Germinal center (tissue), 1 donor: ENCODE measurements around the gene PDLIM5.
"Not testable (repeated sequence)": the region's sequence is repeated elsewhere in the genome, so short reads cannot be mapped to it uniquely, and the experiment has no call there.

ENCODE experiments used
- DNase-seq: peaks from one replicate; pipeline ENCODE4 v3.0.0; 2012; ENCODE audit warnings: mixed read lengths, low spot score

PDLIM5 gene

DNA sequence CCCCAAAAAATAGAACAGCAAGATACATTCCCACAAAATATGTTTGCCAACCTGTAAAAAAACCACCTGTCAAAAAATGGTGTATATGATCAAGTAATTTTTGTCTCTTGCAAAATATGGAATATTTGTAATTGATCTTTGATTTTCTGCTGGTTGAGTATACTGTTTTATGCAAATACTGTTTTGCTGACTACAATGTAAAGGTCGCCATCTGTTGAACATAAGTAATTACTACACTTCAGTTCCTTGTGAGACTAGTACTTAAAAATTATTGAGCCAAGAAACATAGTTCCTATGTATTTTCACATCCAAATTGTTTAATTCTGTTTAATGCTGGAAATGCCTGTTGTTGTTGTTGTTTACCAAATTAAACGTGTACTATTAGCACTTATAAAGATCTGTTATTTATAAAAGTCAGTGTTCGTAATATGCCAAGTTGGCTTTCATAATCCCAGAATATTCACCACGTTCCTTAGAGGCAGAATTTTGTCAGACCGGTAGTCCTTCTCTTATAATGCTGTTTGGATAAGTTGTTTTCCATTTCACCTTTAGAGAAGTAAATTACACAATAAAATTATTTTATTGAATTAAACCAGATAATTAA, 144.2 kb downstream of the PDLIM5 start:
- peak; percentile 29 for DNase-seq

DNA sequence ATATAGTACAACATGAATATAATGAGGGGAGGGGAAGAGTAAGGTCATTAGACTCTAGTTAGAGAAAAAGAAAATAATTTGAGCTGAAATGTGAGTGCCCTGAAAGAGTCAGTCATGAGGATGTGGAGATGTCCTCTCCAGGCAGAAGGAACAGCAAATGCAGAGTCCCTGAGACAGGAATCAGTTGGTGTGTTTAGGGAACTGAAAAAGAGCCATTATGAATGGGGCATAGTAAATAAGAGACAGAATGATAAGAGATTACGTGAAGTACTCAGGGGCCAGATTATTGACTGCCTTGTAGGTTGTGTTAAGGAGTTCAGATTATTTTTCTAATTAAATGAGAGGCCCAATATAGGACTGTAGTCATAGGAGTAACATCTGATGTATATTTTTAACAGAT, 147.0 kb downstream of the PDLIM5 start:
- DNase-seq: no peak

GRCh38 chr4:94603170-94603747, 151.5 kb downstream of the PDLIM5 start:
- no peak for DNase-seq

- DNase-seq: no peak
Measured at GRCh38 chr4:94605241-94605805, 153.6 kb downstream of the PDLIM5 start.

- DNase-seq: no peak
Measured at GRCh38 chr4:94610145-94610544, 158.4 kb downstream of the PDLIM5 start.

- DNase-seq: no peak
Measured at GRCh38 chr4:94613248-94613647, 161.5 kb downstream of the PDLIM5 start.

DNA sequence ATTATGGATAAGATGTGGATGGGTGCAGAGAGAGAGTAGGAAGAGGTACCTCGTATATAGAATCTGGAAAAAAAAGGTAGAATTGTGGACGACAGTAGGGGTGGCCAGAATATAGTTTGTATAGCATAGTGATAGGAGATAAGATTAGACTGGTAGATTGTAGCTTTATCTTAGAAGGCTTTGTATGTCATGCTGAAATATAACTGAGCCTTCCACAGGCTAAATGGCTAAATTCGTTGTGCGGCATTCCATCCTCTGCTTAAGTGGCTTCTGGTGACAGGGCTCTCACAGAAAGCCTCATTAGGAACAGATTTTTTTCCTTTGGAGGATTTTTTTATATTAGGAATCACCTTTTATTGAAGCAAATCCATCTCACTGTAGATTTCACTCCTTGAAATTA, 163.7 kb downstream of the PDLIM5 start:
- DNase-seq: no peak

DNA sequence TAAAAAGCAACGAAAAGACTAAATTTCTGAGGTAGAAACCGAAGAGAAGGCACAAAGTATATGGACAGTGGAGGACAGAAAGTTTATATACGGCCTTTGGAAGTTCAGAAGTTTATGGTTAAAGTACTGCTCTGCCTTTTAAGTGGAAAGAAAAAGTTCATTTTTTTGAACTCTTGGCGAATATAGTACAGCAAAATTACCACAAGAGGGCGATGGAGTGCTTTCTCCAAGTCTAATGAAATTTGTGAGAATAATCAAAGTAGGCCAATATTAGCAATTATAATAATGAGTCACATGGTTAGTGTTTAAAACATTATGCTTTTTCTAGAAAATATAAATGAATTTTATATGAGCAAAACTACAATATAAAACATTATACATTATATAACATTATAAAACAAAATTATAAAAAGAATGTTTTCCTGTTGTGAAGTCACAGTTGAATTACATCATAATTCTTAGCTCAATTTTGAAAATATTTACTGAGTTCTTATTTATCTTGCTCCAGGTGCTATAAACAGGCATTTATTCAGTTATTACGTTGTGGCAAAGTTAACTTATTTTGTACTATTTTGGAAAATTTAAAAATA, 169.8 kb downstream of the PDLIM5 start:
- peak; percentile 23 for DNase-seq

GRCh38 chr4:94623126-94623911, 171.6 kb downstream of the PDLIM5 start:
- no peak for DNase-seq

DNA sequence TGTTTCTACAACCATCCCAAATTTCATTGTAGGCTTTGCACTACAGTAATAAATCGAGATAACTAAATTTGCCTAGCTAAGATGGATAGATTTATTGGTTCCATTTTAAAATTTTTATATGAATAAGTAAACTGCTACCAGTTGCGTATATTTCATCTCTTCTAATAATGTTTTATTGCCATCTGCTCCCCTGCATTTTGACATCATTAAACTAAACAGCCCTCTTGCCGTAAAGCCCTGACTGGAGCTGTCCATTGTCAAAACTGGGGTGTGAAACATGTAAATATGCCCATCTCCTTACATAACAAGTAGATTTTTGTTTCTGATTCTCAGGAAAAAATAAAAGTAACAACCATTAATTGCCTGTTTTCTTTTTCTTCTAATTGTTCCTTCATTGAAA, 175.2 kb downstream of the PDLIM5 start:
- no peak for DNase-seq

- DNase-seq: not testable (repeated sequence)
Measured at GRCh38 chr4:94629058-94629457, 177.3 kb downstream of the PDLIM5 start.

DNA sequence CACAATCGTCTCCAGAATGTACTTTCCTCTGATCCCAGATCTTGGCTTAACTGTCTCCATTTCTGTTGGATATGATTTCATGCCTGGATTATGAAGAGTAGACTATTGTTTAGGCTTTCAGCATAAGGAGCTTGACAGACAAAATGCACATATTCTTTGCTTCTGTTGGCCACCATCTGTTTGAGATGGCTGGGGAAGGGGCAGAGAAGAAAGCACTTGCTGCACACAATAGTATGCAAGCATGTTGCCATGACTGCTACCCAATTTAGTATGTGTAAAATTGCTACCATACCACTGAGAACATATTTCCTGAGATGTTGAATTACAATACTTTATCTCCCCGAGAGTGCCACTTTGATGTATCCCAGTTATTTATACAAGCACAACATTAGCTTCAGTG, 178.1 kb downstream of the PDLIM5 start:
- no peak for DNase-seq

DNA sequence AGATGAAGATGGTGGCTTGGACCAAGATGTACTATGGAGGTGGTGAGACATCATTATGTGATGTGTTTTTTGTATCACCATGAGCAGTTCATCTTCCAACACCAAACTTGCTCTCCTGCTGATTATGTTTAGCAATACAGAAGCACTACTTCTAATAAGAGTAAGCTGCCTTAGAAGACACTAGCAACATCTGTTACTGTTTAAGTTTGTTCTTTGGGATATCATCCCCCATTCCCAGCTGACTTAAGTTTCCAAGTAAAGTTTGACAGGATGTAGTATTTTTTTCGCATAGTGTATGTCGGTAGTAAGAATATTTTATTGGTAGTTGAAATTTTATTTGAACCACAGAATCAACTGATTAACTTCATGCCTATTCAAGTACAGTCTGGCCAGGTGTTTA, 182.5 kb downstream of the PDLIM5 start:
- no peak for DNase-seq

DNA sequence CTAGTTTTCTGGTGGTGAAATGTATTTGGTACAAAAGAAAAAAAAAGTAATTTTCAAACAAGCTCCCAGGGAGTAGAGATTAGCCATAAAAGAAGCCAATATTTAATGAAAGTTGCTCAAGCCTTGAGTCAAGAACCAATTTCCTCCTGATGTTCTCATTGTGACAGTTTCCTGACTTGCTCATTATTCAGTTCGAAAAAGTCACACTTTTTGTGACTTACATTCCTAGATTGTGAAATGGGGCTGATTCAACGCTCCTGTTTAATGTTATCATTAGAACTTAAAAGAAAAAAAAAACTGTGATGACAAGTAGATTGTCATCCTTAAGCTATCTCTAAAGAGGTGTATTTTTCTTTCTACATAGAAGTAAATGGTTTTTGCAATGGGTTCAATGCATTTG, 183.4 kb downstream of the PDLIM5 start:
- DNase-seq: no peak

GRCh38 chr4:94636004-94636403, 184.3 kb downstream of the PDLIM5 start:
- DNase-seq: no peak

- no peak for DNase-seq
Measured at GRCh38 chr4:94639298-94639697, 187.6 kb downstream of the PDLIM5 start.

- no peak for DNase-seq
Measured at GRCh38 chr4:94640151-94640550, 188.4 kb downstream of the PDLIM5 start.

GRCh38 chr4:94641702-94642560, 190.2 kb downstream of the PDLIM5 start:
- no peak for DNase-seq

GRCh38 chr4:94642561-94642866, 190.8 kb downstream of the PDLIM5 start:
- no peak for DNase-seq

DNA sequence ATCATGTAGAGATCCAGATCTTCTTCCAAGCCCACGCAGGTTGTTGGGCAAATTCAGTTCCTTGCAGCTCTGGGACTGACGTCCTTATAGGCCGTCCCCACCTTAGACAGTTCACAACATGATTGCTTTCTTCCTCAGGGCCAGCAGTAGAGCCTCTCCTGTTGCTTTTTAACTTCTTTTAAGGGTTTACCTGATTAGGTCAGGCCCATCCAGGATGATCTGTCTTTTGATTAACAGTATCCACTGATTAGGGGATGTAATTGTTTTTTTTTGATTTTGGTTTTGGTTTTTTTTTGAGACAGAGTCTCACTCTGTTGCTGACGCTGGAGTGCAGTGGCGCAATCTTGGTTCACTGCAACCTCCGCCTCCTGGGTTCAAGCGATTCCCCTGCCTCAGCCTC, 197.0 kb downstream of the PDLIM5 start:
- no peak for DNase-seq

- no peak for DNase-seq
Measured at GRCh38 chr4:94649381-94650133, 197.8 kb downstream of the PDLIM5 start.
